Activated naive CD4-positive, alpha-beta T cell treated with anti-CD3 and anti-CD28 coated beads, Interleukin-2, amount 10 ng/mL, durations not matched to agents 7 days and 5 days (primary cell): ENCODE data around the gene KRT84.

Source experiments
- CTCF ChIA-PET: fragments of 350-600 bp; sonication (Branson Sonifier 250); formaldehyde crosslinking; loops from one replicate; lab custom pipeline; 2021; ENCODE audit warnings: antibody characterized with exemption; lab: Charles Lee
- DNase-seq: peaks from one replicate; pipeline ENCODE4 v3.0.0-alpha.2; 2020
- H3K27ac Mint-ChIP-seq: one replicate; pipeline ENCODE4 v1.8.0; 2021; ENCODE audit warnings: mild to moderate bottlenecking, moderate library complexity, mixed read lengths
- H3K27me3 Mint-ChIP-seq: one replicate; pipeline ENCODE4 v1.8.0; 2021; ENCODE audit warnings: mild to moderate bottlenecking, mixed read lengths
- H3K36me3 Mint-ChIP-seq: one replicate; pipeline ENCODE4 v1.8.0; 2021; ENCODE audit warnings: mixed read lengths
- H3K4me1 Mint-ChIP-seq: one replicate; pipeline ENCODE4 v1.8.0; 2021; ENCODE audit warnings: mixed read lengths
- H3K4me3 Mint-ChIP-seq: one replicate; pipeline ENCODE4 v1.8.0; 2021; ENCODE audit warnings: mild to moderate bottlenecking, moderate library complexity, mixed read lengths
- H3K9me3 Mint-ChIP-seq: one replicate; pipeline ENCODE4 v1.8.0; 2021; ENCODE audit warnings: mixed read lengths

KRT84 gene

DNA sequence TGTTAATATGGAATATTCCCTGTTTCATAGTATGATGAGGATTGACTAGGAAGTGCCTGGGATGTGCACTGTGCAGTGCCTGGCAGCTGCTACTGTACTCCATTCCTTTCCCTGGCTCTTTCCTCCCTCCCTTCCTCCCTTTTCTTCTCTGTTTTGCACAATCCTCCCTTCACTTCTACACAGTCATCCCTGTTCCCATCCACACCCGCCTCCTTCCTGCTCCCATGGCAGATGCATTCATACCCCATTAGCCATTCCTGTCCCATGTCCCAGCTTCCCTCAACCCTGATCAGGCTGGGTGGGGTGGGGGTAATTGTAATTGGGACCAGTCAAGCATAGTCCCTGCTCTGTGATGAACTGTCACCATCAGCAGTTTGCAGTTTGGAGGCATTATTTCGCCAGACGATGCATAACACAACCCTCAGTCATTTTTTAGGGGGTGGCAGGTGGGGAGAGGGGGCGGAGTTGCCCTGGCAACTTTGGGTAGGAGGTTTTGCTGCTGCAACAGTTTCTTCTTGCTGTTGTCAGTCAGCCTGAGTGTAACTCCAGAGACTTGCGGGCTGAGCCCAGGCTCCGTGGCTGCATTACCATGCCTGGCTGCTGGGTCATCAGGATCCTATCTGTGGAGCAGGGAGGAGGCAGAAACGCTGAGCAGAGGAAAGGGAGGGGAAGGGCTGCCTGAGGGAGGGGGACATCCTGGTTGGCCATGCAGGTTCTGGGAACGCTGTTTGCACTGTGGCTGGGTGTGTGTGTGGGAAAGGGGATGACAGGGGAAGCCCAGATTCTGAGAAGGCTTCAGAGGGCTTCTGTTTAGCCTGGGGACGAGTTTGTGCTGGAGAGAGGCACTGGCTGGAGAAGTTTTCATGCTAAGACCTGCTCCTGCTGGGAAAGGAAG, 4.1 kb upstream of the KRT84 start:
- peaks cover 23% of the 10 kb centered on the region for H3K27me3 Mint-ChIP-seq
- no peaks in the 10 kb centered on the region for H3K4me1 Mint-ChIP-seq
- no peak overlapping the region for H3K4me3 Mint-ChIP-seq
- H3K27ac Mint-ChIP-seq: no peak overlapping the region
- CTCF ChIA-PET: no interaction called here
- DNase-seq: no peak
- H3K36me3 Mint-ChIP-seq: no peaks in the 10 kb centered on the region
- H3K9me3 Mint-ChIP-seq: no peaks in the 10 kb centered on the region

DNA sequence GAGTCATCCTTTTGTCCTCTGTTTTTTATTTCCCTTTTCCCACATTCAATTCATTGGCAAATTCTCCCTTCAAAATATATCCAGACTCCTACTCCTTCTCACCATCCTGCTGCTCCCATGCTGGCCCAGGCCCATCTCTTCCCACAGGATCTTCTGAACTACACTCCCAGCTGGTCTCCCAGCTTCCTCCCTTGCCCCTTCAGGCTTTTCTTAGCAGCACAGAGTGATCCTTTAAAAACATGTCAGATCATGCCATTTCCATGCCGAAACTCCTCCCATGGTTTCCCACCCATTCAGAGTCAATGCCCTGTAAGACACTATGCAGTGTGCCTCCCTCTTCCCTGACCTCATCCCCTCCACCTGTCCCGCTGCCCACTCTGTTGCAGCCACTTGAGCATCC, 2.4 kb upstream of the KRT84 start:
- no peak for DNase-seq
- H3K27me3 Mint-ChIP-seq: peaks cover 17% of the 10 kb centered on the region
- no peaks in the 10 kb centered on the region for H3K36me3 Mint-ChIP-seq
- H3K27ac Mint-ChIP-seq: no peak overlapping the region
- H3K4me3 Mint-ChIP-seq: no peak overlapping the region
- CTCF ChIA-PET: no interaction called here
- H3K4me1 Mint-ChIP-seq: peaks cover 4% of the 10 kb centered on the region
- H3K9me3 Mint-ChIP-seq: no peaks in the 10 kb centered on the region

- Mint-ChIP-seq H3K27ac (no peak overlapping the region), H3K9me3 (no peaks in the 10 kb centered on the region), H3K4me3 (no peak overlapping the region), H3K4me1 (peaks cover 10% of the 10 kb centered on the region), H3K36me3 (no peaks in the 10 kb centered on the region), H3K27me3 (peaks cover 27% of the 10 kb centered on the region)
- DNase-seq: no peak
- CTCF ChIA-PET: interaction anchor here (0.9 to 1.4 kb wide), 2 partner anchors 16 to 243 kb away, joined by 3 read pairs; partner anchors contain the start of gene KRT85
These were observed 2.1 kb downstream of the KRT84 start for GRCh38 chr12:52383331-52383730.

- peaks cover 27% of the 10 kb centered on the region for H3K27me3 Mint-ChIP-seq
- CTCF ChIA-PET: interaction anchor here (1.4 kb wide), 1 partner anchor 243 kb away, joined by 3 read pairs; no protein-coding TSS in a partner anchor
- H3K27ac Mint-ChIP-seq: no peak overlapping the region
- peak; percentile 31 for DNase-seq
- H3K4me3 Mint-ChIP-seq: no peak overlapping the region
- no peaks in the 10 kb centered on the region for H3K9me3 Mint-ChIP-seq
- H3K4me1 Mint-ChIP-seq: peaks cover 10% of the 10 kb centered on the region
- no peaks in the 10 kb centered on the region for H3K36me3 Mint-ChIP-seq
These were observed 2.6 kb downstream of the KRT84 start for GRCh38 chr12:52382854-52383253.

GRCh38 chr12:52381206-52381605, 4.2 kb downstream of the KRT84 start:
- peaks cover 36% of the 10 kb centered on the region for H3K27me3 Mint-ChIP-seq
- H3K4me1 Mint-ChIP-seq: peaks cover 10% of the 10 kb centered on the region
- DNase-seq: no peak
- H3K9me3 Mint-ChIP-seq: no peaks in the 10 kb centered on the region
- CTCF ChIA-PET: interaction anchor here (0.8 to 2.1 kb wide), 5 partner anchors 9 to 504 kb away, joined by 3 to 13 read pairs (median 3); no protein-coding TSS in a partner anchor
- H3K27ac Mint-ChIP-seq: no peak overlapping the region
- H3K36me3 Mint-ChIP-seq: no peaks in the 10 kb centered on the region
- H3K4me3 Mint-ChIP-seq: no peak overlapping the region

DNA sequence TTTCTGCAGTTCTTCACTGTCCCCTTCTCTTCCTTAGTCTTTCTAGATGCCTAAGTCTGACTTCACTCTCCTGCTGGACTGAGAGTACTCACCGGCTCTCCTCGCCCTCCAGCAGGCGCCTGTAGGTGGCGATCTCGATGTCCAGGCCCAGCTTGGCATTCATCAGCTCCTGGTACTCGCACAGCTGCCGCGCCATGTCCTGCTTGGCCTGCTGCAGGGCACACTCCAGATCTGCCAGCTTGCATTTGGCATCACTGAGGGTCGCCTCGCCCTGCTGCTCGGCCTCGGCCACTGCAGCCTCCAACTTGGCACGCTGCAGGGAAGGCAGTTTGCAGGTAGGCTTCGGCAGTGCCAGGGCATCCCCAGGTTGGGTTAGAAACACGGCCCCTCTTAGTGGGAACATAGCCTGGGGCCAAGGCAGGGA, 5.2 kb downstream of the KRT84 start:
- peaks cover 10% of the 10 kb centered on the region for H3K4me1 Mint-ChIP-seq
- CTCF ChIA-PET: interaction anchor here (1.3 to 2.1 kb wide), 3 partner anchors 15 to 500 kb away, joined by 3 to 13 read pairs (median 3); no protein-coding TSS in a partner anchor

GRCh38 chr12:52379536-52379935, 5.9 kb downstream of the KRT84 start:
- no peaks in the 10 kb centered on the region for H3K36me3 Mint-ChIP-seq
- peaks cover 10% of the 10 kb centered on the region for H3K4me1 Mint-ChIP-seq
- DNase-seq: no peak
- no peaks in the 10 kb centered on the region for H3K9me3 Mint-ChIP-seq
- CTCF ChIA-PET: interaction anchor here (1.3 to 2.1 kb wide), 3 partner anchors 14 to 500 kb away, joined by 3 to 13 read pairs (median 3); no protein-coding TSS in a partner anchor
- H3K27ac Mint-ChIP-seq: no peak overlapping the region
- no peak overlapping the region for H3K4me3 Mint-ChIP-seq
- H3K27me3 Mint-ChIP-seq: peaks cover 29% of the 10 kb centered on the region

More for the DNA sequence above, 5.2 kb downstream of the KRT84 start:
- Mint-ChIP-seq H3K27me3 (peaks cover 33% of the 10 kb centered on the region), H3K9me3 (no peaks in the 10 kb centered on the region), H3K36me3 (no peaks in the 10 kb centered on the region), H3K4me3 (no peak overlapping the region), H3K27ac (no peak overlapping the region)
- peak; percentile 45 for DNase-seq

DNA sequence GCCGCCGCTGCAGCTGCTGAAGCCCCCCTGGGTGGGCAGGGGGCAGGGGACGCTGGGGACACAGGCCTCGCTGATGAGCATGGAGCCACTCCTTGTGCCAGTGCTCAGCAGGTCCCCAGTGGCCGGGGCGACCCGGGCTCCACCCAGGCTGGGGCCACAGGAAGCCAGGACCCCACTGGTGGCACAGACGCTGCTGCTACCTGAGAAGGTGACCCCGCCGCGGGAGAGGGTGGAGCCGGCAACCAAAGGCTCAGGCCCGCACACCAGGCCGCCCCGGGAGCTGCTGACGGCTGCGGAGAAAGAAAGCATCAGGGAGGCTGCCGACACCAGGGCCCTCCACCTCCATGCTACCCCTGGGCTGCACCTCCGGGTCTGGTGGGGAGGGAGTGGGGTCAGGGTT, 7.4 kb downstream of the KRT84 start:
- H3K9me3 Mint-ChIP-seq: peaks cover 3% of the 10 kb centered on the region
- H3K4me3 Mint-ChIP-seq: no peak overlapping the region
- H3K27me3 Mint-ChIP-seq: peaks cover 29% of the 10 kb centered on the region
- H3K27ac Mint-ChIP-seq: no peak overlapping the region
- no peaks in the 10 kb centered on the region for H3K36me3 Mint-ChIP-seq
- CTCF ChIA-PET: no interaction called here
- no peak for DNase-seq
- peaks cover 9% of the 10 kb centered on the region for H3K4me1 Mint-ChIP-seq

DNA sequence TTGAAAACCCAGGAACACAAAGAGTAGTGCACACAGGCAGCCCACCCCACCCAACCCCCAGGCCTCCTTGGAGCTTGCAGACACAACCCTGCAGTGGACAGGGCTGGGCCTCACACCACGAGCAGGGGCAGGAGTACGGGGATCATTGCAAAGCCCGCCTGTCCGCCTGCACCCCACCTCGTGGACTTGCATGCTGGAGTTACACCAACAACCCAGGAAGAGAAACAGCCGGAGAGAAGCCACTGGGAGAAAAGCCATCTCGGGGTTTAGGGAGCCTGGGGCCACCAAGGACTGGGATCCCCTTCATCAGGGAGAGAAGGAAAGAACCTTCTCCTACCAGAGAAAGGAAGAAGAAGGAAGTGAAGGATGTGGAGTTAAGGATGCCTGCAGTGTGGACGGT, 8.2 kb downstream of the KRT84 start:
- CTCF ChIA-PET: no interaction called here

DNA sequence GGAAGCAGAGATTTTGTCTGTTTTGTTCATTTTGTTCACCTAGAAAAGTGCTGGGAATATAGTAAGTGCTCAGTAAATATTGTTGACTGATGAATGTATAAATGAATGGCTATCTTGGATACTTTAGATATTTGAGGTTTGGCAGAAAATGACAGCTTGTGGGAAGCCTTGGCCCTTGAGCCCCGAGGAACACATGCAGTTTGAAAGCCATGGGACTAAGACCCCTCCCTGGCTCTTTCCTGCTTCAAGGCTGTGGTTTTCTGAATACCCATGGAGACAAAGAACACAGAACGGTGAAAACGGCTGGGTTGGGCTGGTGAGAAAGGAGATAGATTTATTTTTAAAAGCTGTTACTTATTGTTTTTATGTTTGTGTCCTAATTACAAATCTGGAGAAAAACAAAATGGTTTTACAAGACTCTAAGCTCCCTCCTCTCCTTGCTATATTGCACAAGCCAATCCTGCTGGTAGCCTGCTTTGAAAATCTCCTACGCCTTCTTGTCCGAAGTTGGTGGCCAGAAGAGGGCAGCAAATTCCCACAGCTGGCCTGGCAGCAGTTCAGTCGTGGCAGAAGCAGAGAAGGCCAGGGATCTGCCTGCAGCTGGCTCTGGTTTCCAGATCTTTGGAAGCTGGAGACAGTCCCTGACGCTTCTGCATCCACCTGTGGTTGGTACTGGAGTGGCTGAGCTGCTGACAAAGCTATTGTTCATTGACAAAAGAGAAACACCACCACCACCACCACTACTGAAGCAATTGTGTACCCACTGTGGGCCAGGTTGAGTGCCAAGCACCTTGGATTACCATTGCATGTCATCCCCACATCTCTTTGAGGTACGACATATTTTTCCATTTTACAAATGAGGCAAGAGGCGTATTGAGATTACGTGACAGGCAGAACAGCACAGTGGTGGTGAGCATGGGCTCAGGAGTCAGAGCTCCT, 13.0 kb downstream of the KRT84 start:
- Mint-ChIP-seq H3K36me3 (no peaks in the 10 kb centered on the region), H3K4me3 (no peak overlapping the region), H3K9me3 (peaks cover 3% of the 10 kb centered on the region), H3K4me1 (no peaks in the 10 kb centered on the region), H3K27ac (no peak overlapping the region), H3K27me3 (peaks cover 56% of the 10 kb centered on the region)
- CTCF ChIA-PET: interaction anchor here (0.8 to 6.3 kb wide), 21 partner anchors 9 to 506 kb away, joined by 3 to 42 read pairs (median 4); no protein-coding TSS in a partner anchor
- DNase-seq: peak; percentile 77

More for the DNA sequence above, 8.2 kb downstream of the KRT84 start:
- Mint-ChIP-seq H3K27ac (no peak overlapping the region), H3K27me3 (peaks cover 31% of the 10 kb centered on the region), H3K4me1 (peaks cover under 1% of the 10 kb centered on the region), H3K4me3 (no peak overlapping the region), H3K9me3 (peaks cover 3% of the 10 kb centered on the region), H3K36me3 (no peaks in the 10 kb centered on the region)
- DNase-seq: no peak

DNA sequence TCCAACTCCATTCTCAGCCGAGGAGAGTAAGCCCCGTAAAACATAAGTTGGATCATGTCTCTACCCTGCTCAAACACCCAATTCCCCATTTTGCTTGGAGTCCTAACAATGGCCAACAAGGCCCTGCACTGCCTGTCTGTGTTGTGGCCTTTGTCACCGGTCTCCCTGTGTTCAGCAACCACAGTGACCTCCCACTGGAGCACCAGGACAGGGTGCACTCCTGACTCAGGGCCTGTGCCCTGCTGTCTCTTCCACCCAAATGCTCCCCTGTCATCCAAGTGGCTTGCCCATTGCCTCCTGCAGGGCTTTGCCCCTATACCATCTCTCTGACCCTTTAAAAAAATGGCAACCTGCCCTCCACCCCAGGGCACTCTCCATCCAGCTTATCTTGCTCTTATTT, 13.7 kb downstream of the KRT84 start:
- no peaks in the 10 kb centered on the region for H3K36me3 Mint-ChIP-seq
- no peak overlapping the region for H3K27ac Mint-ChIP-seq
- CTCF ChIA-PET: interaction anchor here (1.5 to 6.3 kb wide), 6 partner anchors 10 to 609 kb away, joined by 4 to 42 read pairs (median 9); no protein-coding TSS in a partner anchor
- peaks cover 58% of the 10 kb centered on the region for H3K27me3 Mint-ChIP-seq
- peaks cover 3% of the 10 kb centered on the region for H3K9me3 Mint-ChIP-seq
- no peaks in the 10 kb centered on the region for H3K4me1 Mint-ChIP-seq
- H3K4me3 Mint-ChIP-seq: no peak overlapping the region
- no peak for DNase-seq

DNA sequence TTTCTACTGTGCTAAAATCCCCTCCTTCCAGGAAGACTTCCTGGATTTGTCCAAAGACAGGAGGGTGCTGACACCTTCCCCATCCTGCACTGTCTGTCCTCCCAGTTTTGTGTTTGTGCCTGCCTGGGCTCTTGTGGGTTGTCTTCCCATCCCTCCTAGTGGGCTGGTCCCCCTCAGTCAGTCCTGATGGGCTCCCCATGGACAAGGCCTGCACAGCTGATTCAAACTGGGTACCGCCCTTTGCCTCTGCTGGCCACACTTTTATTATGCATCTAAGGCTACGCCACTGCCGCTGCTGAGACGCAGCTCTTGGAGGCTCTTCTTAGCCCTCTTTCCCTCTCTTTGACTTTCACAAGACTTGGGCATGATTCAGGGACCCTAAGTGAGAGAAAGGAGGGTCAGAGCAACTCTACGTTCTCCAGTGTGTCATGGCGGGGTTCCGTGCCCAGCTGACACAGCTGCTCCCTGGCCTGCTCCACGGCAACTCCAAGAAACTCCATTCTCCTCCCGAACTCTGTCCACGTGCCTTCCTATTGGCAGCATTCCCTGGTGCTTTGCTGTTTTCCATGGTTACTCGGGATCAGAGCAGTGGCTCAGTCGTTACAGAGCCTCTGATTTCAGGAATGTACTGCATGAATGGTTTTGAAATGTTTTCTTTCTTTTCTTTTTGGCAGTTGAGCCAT, 14.4 kb downstream of the KRT84 start:
- H3K27me3 Mint-ChIP-seq: peaks cover 54% of the 10 kb centered on the region
- H3K4me3 Mint-ChIP-seq: no peak overlapping the region
- peaks cover 3% of the 10 kb centered on the region for H3K9me3 Mint-ChIP-seq
- no peaks in the 10 kb centered on the region for H3K4me1 Mint-ChIP-seq
- H3K27ac Mint-ChIP-seq: no peak overlapping the region
- CTCF ChIA-PET: interaction anchor here (1.5 to 6.3 kb wide), 4 partner anchors 10 to 610 kb away, joined by 4 to 42 read pairs (median 17); no protein-coding TSS in a partner anchor
- H3K36me3 Mint-ChIP-seq: no peaks in the 10 kb centered on the region
- no peak for DNase-seq

GRCh38 chr12:52369809-52370208, 15.6 kb downstream of the KRT84 start:
- CTCF ChIA-PET: interaction anchor here (1.3 to 6.3 kb wide), 5 partner anchors 8 to 617 kb away, joined by 3 to 29 read pairs (median 4); no protein-coding TSS in a partner anchor
- Mint-ChIP-seq H3K4me3 (no peak overlapping the region), H3K27me3 (peaks cover 57% of the 10 kb centered on the region), H3K9me3 (peaks cover 3% of the 10 kb centered on the region), H3K4me1 (no peaks in the 10 kb centered on the region), H3K27ac (no peak overlapping the region), H3K36me3 (no peaks in the 10 kb centered on the region)
- no peak for DNase-seq
